Measurements from ENCODE around the gene STX2. TPM values are rescaled to one million over a fixed set of nuclear protein-coding genes. Genes with fewer than 3 reads are reported as not detected.

Gene STX2
- total RNA-seq, 2 donors from 2014 or later = 5.3 to 11.5 TPM

GRCh38 chr12:130793554-130793849 is 45.5 kb downstream of the STX2 start:
- Histone ChIP-seq H3K4me1 (replicated peaks) (no peaks in the 10 kb centered on the region), H3K4me3 (no peak overlapping the region), H3K9me3 (no peaks in the 10 kb centered on the region), H3K27me3 (replicated peaks; ENCODE audit: insufficient read depth) (no peaks in the 10 kb centered on the region), H3K36me3 (no peaks in the 10 kb centered on the region), H3K27ac (no peak overlapping the region)
- intact Hi-C loops (cut with DNase I) = no loop called here
- WGBS = 73% methylated on average over 3 of the region's 3 CpGs
- TF ChIP-seq POLR2A (IDR thresholded peaks at IDR 0.05) (no peak), POLR2AphosphoS5 (IDR thresholded peaks at IDR 0.05) (no peak)
- TF ChIP-seq, protein P1, sequence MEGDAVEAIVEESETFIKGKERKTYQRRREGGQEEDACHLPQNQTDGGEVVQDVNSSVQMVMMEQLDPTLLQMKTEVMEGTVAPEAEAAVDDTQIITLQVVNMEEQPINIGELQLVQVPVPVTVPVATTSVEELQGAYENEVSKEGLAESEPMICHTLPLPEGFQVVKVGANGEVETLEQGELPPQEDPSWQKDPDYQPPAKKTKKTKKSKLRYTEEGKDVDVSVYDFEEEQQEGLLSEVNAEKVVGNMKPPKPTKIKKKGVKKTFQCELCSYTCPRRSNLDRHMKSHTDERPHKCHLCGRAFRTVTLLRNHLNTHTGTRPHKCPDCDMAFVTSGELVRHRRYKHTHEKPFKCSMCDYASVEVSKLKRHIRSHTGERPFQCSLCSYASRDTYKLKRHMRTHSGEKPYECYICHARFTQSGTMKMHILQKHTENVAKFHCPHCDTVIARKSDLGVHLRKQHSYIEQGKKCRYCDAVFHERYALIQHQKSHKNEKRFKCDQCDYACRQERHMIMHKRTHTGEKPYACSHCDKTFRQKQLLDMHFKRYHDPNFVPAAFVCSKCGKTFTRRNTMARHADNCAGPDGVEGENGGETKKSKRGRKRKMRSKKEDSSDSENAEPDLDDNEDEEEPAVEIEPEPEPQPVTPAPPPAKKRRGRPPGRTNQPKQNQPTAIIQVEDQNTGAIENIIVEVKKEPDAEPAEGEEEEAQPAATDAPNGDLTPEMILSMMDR (IDR thresholded peaks at IDR 0.05) = no peak
- no peak for DNase-seq (ENCODE audit: low spot score)

DNA sequence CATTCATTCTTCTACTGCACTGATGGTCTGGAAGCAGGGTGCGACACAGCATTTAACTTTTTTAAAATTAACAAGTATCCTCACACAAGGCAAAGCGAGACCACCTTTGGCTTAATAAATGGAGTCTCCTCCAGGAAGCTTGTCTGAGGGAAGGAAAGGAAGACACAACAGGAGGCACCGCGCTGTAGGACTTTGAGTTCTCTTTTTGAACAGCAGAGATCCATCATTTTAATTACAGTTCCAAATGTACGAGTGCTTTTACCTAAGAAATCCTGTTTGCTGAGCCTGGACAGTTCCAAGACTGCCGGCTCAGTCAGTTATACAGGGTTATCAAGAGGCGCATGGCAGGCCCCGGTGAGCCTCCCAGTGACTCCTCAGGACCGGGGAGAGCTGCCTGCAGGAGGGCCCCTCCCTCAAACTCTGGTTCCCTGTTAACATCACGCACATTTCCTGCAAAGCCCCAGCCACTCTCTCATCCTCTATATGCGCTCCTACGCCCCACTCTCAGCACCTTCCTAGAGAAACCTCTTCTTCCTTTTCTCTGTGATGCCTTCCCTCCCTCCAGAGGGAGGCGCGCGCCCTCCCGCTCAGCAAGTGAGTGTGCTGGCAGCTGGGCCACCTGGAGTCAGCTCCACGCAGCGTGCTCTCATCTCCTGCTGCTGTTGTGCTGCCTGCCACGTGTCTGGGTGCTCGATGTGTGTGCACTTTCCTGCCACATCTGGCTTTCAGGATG is 46.1 kb downstream of the STX2 start:
- intact Hi-C loops (cut with DNase I) = no loop called here
- TF ChIP-seq POLR2AphosphoS5 (IDR thresholded peaks at IDR 0.05) = no peak
- no peak overlapping the region for H3K4me3 ChIP-seq
- no peaks in the 10 kb centered on the region for H3K36me3 ChIP-seq
- no peaks in the 10 kb centered on the region for H3K27me3 ChIP-seq (replicated peaks; ENCODE audit: insufficient read depth)
- DNase-seq (ENCODE audit: low spot score) = no peak
- H3K9me3 ChIP-seq = no peaks in the 10 kb centered on the region
- H3K27ac ChIP-seq = no peak overlapping the region
- no peaks in the 10 kb centered on the region for H3K4me1 ChIP-seq (replicated peaks)
- 75% methylated on average over 20 of the region's 20 CpGs for WGBS

GRCh38 chr12:130791629-130792028 is 47.4 kb downstream of the STX2 start:
- no peaks in the 10 kb centered on the region for H3K36me3 ChIP-seq
- TF ChIP-seq, protein P1 (IDR thresholded peaks at IDR 0.05) = no peak
- no peak for TF ChIP-seq POLR2AphosphoS5 (IDR thresholded peaks at IDR 0.05)
- TF ChIP-seq POLR2A (IDR thresholded peaks at IDR 0.05) = no peak
- no peaks in the 10 kb centered on the region for H3K4me1 ChIP-seq (replicated peaks)
- no peaks in the 10 kb centered on the region for H3K9me3 ChIP-seq
- DNase-seq (ENCODE audit: low spot score) = no peak
- H3K4me3 ChIP-seq = no peak overlapping the region
- 89% methylated on average over 10 of the region's 10 CpGs for WGBS
- H3K27ac ChIP-seq = no peak overlapping the region
- intact Hi-C loops (cut with DNase I) = no loop called here
- H3K27me3 ChIP-seq (replicated peaks; ENCODE audit: insufficient read depth) = no peaks in the 10 kb centered on the region

GRCh38 chr12:130788515-130788914 is 50.5 kb downstream of the STX2 start:
- Histone ChIP-seq H3K4me1 (replicated peaks) (no peaks in the 10 kb centered on the region), H3K9me3 (no peaks in the 10 kb centered on the region), H3K27me3 (replicated peaks; ENCODE audit: insufficient read depth) (no peaks in the 10 kb centered on the region), H3K36me3 (no peaks in the 10 kb centered on the region), H3K4me3 (no peak overlapping the region), H3K27ac (no peak overlapping the region)
- WGBS = 84% methylated on average over 21 of the region's 21 CpGs
- intact Hi-C loops (cut with DNase I) = no loop called here
- TF ChIP-seq, protein P1 (IDR thresholded peaks at IDR 0.05) = no peak
- TF ChIP-seq POLR2A (IDR thresholded peaks at IDR 0.05) (no peak), POLR2AphosphoS5 (IDR thresholded peaks at IDR 0.05) (no peak)
- no peak for DNase-seq (ENCODE audit: low spot score)

GRCh38 chr12:130787445-130788410 is 51.3 kb downstream of the STX2 start:
- DNase-seq (ENCODE audit: low spot score) = no peak
- intact Hi-C loops (cut with DNase I) = no loop called here
- no peaks in the 10 kb centered on the region for H3K36me3 ChIP-seq

More at GRCh38 chr12:130787445-130788410, 51.3 kb downstream of the STX2 start:
- 76% methylated on average over 35 of the region's 35 CpGs for WGBS
- no peak overlapping the region for H3K27ac ChIP-seq
- no peaks in the 10 kb centered on the region for H3K9me3 ChIP-seq
- H3K27me3 ChIP-seq (replicated peaks; ENCODE audit: insufficient read depth) = no peaks in the 10 kb centered on the region
- TF ChIP-seq POLR2A (IDR thresholded peaks at IDR 0.05) = no peak
- no peak for TF ChIP-seq POLR2AphosphoS5 (IDR thresholded peaks at IDR 0.05)
- TF ChIP-seq, protein P1 (IDR thresholded peaks at IDR 0.05) = no peak
- H3K4me3 ChIP-seq = no peak overlapping the region
- no peaks in the 10 kb centered on the region for H3K4me1 ChIP-seq (replicated peaks)

Data from prostate gland (tissue), 2 donors.